Endometrial microvascular endothelial cells (primary cell): ENCODE results near the gene SLC30A5. TPM values are rescaled to one million over a fixed set of nuclear protein-coding genes. Genes with fewer than 3 reads are reported as not detected.
"Not testable (repeated sequence)": the region's sequence is repeated elsewhere in the genome, so short reads cannot be mapped to it uniquely, and the experiment has no call there.

Experiments used
- in situ Hi-C: cut with HindIII; loops from 2 replicates; pipeline ENCODE4 v1.10.0; 2017; ENCODE audit warnings: low sequenced_read_pairs, low pct_unique_long_range_greater_than_20kb; ENCODE audit errors: inconsistent ontology term
- total RNA-seq: library from RNA; depleted of rRNA; stranded (reverse); fragments of >200 nt; gene quantifications from one replicate; pipeline ENCODE4 v1.2.3, GENCODE V29; 2015; ENCODE audit errors: inconsistent ontology term

Gene SLC30A5
- total RNA-seq, result 40.1 TPM

GRCh38 chr5:69093771-69094482, at the start of gene SLC30A5:
Gene SLC30A5 (plus strand): TSS chr5:69094014. CDS start chr5:69094256, 242 bp downstream.
- in situ Hi-C loops, result no loop called here

- in situ Hi-C loops, result not testable (repeated sequence)
Observed at GRCh38 chr5:69045213-69045612, 48.6 kb upstream of the SLC30A5 start.

GRCh38 chr5:69046375-69046957, 47.3 kb upstream of the SLC30A5 start:
- in situ Hi-C loops, result no loop called here

- in situ Hi-C loops, result no loop called here
Observed at GRCh38 chr5:69048230-69048629, 45.6 kb upstream of the SLC30A5 start.

- in situ Hi-C loops, result no loop called here
Observed at GRCh38 chr5:69049151-69049550, 44.7 kb upstream of the SLC30A5 start.

- in situ Hi-C loops, result no loop called here
Observed at GRCh38 chr5:69049796-69050195, 44.0 kb upstream of the SLC30A5 start.

GRCh38 chr5:69050214-69050613, 43.6 kb upstream of the SLC30A5 start:
- in situ Hi-C loops, result no loop called here

- in situ Hi-C loops, result no loop called here
Observed at GRCh38 chr5:69052181-69052580, 41.6 kb upstream of the SLC30A5 start.

- in situ Hi-C loops, result no loop called here
Observed at GRCh38 chr5:69074664-69075521, 18.9 kb upstream of the SLC30A5 start.

- in situ Hi-C loops, result no loop called here
Observed at GRCh38 chr5:69075522-69076179, 18.2 kb upstream of the SLC30A5 start.

GRCh38 chr5:69078921-69079540, 14.8 kb upstream of the SLC30A5 start:
- in situ Hi-C loops, result no loop called here

GRCh38 chr5:69079556-69079955, 14.3 kb upstream of the SLC30A5 start:
- in situ Hi-C loops, result no loop called here

- in situ Hi-C loops, result no loop called here
Observed at GRCh38 chr5:69083412-69083811, 10.4 kb upstream of the SLC30A5 start.

GRCh38 chr5:69084195-69084594, 9.6 kb upstream of the SLC30A5 start:
- in situ Hi-C loops, result no loop called here

- in situ Hi-C loops, result no loop called here
Observed at GRCh38 chr5:69084903-69085302, 8.9 kb upstream of the SLC30A5 start.

GRCh38 chr5:69086206-69086605, 7.6 kb upstream of the SLC30A5 start:
- in situ Hi-C loops, result no loop called here

GRCh38 chr5:69088006-69088405, 5.8 kb upstream of the SLC30A5 start:
- in situ Hi-C loops, result not testable (repeated sequence)

GRCh38 chr5:69090158-69090557, 3.7 kb upstream of the SLC30A5 start:
- in situ Hi-C loops, result no loop called here

GRCh38 chr5:69091771-69092170, 2.0 kb upstream of the SLC30A5 start:
- in situ Hi-C loops, result no loop called here
